ENCODE results near the gene ACSL5.
A peak's percentile ranks its signal among the peaks of the same experiment; 100 is the strongest.

Gene ACSL5

DNA sequence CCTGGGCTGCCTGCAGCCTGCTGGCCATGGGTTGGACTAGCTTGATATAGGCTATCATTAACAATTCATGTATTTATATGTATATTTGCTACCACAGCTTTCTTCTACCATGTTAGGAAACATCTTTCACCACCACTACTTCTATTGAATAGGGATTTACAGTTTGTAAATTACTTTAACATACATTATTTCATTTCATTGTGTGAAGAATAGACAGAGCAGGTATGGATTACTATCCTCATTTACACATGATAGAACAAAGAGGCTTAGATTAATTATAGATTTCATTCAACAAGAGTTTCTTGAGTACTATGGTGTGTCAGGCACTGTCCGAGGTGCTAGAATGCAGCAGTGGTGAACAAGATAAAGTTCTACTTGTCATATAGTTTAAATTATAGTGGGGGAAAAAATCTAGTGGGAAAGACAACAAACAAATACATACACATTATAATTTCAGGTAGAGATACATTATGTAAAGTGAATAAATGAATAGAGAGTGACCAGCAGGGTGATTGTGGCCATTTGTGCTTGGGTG is 93.7 kb downstream of the ACSL5 start:
- no peak for ATAC-seq

DNA sequence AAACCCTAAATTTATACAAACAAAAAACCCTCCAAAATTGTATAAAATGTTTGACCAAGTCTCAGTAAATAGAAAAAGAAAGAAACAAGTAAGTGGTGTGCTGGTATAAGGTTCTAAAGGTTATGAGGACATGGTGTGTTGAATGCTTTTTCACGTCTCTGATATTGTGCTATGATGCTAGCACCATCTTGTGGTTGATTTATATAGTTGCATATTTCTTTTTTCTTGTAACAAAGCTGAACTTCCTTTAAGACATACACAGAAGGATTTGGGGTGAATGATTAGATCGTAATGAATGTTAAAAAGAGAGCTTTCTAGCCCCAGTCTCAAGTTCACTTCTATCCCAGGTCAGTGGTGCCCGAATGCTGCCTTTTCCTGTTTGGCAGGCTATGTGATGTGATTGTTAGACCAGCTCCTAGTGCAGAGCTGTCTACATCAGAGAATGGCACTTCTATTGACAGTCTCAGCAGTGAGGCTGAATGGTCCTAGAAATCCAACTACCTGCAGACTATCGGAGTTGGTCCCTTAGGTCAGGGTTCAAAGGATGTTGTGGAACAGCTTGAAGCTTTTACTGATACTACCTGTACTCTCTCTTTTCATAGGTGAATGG is 98.1 kb downstream of the ACSL5 start:
- peak; percentile 38 to 41 for ATAC-seq

- no peak for ATAC-seq
Measured at GRCh38 chr10:112475575-112476218, 101.8 kb downstream of the ACSL5 start.
